C4-2B (cell line): ENCODE results near the gene IFNGR1.

Source experiments
- ZFX ChIP-seq: fragments of 450-650 bp; IDR thresholded peaks from 2 replicates; pipeline ENCODE4 v1.6.1; 2017
- TF ChIP-seq, protein P1 (sequence below): fragments of 450-650 bp; conservative IDR thresholded peaks from 2 replicates; pipeline ENCODE4 v1.5.1; 2017; ENCODE audit warnings: mild to moderate bottlenecking

GRCh38 chr6:137200288-137200687 lies 18.9 kb downstream of the IFNGR1 start:
- TF ChIP-seq, protein P1, sequence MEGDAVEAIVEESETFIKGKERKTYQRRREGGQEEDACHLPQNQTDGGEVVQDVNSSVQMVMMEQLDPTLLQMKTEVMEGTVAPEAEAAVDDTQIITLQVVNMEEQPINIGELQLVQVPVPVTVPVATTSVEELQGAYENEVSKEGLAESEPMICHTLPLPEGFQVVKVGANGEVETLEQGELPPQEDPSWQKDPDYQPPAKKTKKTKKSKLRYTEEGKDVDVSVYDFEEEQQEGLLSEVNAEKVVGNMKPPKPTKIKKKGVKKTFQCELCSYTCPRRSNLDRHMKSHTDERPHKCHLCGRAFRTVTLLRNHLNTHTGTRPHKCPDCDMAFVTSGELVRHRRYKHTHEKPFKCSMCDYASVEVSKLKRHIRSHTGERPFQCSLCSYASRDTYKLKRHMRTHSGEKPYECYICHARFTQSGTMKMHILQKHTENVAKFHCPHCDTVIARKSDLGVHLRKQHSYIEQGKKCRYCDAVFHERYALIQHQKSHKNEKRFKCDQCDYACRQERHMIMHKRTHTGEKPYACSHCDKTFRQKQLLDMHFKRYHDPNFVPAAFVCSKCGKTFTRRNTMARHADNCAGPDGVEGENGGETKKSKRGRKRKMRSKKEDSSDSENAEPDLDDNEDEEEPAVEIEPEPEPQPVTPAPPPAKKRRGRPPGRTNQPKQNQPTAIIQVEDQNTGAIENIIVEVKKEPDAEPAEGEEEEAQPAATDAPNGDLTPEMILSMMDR, result no peak
- no peak for TF ChIP-seq ZFX
